Right lobe of liver (tissue), 6 donors: ENCODE measurements around the gene ELMO1. TPM values are rescaled to one million over a fixed set of nuclear protein-coding genes. Genes with fewer than 3 reads are reported as not detected.

Experiments
- ATAC-seq, 4 donors: fragments of 200-7000 bp; cut with Tn5 transposase; one replicate each; pipeline ENCODE4 v1.9.1; 2020; ENCODE audit warnings: mild to moderate bottlenecking in 4 of 4, moderate library complexity in 4 of 4
- DNase-seq, 3 donors: peaks; one replicate each; pipeline ENCODE4 v3.0.0-alpha.2; 2020
- H3K27ac ChIP-seq, 3 donors: fragments of 200-600 bp; one replicate each; pipeline ENCODE4 v1.8.0; 2022
- H3K27me3 ChIP-seq, 2 donors: fragments of 200-600 bp; one replicate each; pipeline ENCODE4 v1.8.0; 2022
- H3K36me3 ChIP-seq, 4 donors: fragments of 200-600 bp; sonication (generic) in 1 of 4; one replicate each; pipeline versions ENCODE4 v1.5.1 to v1.8.0; 2017 to 2022; ENCODE audit warnings: control low read depth in 1 of 4
- H3K4me1 ChIP-seq, 4 donors: fragments of 200-600 bp; sonication (generic) in 1 of 4; one replicate each; pipeline versions ENCODE4 v1.5.1 to v1.8.0; 2017 to 2022; ENCODE audit warnings: control low read depth in 1 of 4
- H3K4me3 ChIP-seq, 3 donors: fragments of 200-600 bp; one replicate each; pipeline ENCODE4 v1.8.0; 2022
- H3K9me3 ChIP-seq, 4 donors: fragments of 200-600 bp; sonication (generic) in 1 of 4; one replicate each; pipeline versions ENCODE4 v1.5.1 to v1.8.0; 2017 to 2022; ENCODE audit warnings: control low read depth in 1 of 4
- POLR2A ChIP-seq: fragments of 450-650 bp; IDR thresholded peaks from one replicate; pipeline ENCODE4 v1.6.1; 2017; ENCODE audit warnings: antibody characterized with exemption, mild to moderate bottlenecking
- WGBS: methylation state at CpG from one replicate; pipeline ENCODE4 v1.1.6; 2018; ENCODE audit warnings: low coverage, low lambda C conversion rate; ENCODE audit not compliant: insufficient coverage; ENCODE audit errors: missing lambda C conversion rate; 5-methylcytosine and 5-hydroxymethylcytosine counted together
- intact Hi-C, 2 donors: fragments of 100-400 bp; cut with DNase I; formaldehyde crosslinking; loops; one replicate each; pipeline versions ENCODE4 v1.11.2 to v1.14.1; 2022
- total RNA-seq, 6 experiments: library from RNA; depleted of rRNA in 2 of 6; stranded (reverse); fragments of >200 nt in 2 of 6; fragmentation: NEBNext Ultra II Directional in 3 of 6; extraction: Animal tissue kit (Norgen Biotek cat#: 25700) in 3 of 6; gene quantifications; one replicate each; pipeline versions ENCODE4 v1.1.0 to v1.2.4, GENCODE V29; 2016 to 2023
- TF ChIP-seq, protein P1 (sequence below), 4 donors: fragments of 200-600 bp in 3 of 4; fragments of 450-650 bp in 1 of 4; IDR thresholded peaks; one replicate each; pipeline versions ENCODE4 v1.5.1 to v1.8.0; 2016 to 2022; ENCODE audit warnings: antibody characterized with exemption in 4 of 4, mild to moderate bottlenecking in 2 of 4
- donor health status: DM: no; HTN: yes; CAD: no.
- donor health status: DM: no; HTN: no; CAD: no.
- donor health status: DM: no; HTN: no; CAD: no.
- donor health status: DM: no; HTN: yes; CAD: no.
- donor health status: DM: no; HTN: yes; CAD: no.

Gene ELMO1
- total RNA-seq, 6 experiments from 2014 or later = 18.4 to 55.4 (median 25.1) TPM

DNA sequence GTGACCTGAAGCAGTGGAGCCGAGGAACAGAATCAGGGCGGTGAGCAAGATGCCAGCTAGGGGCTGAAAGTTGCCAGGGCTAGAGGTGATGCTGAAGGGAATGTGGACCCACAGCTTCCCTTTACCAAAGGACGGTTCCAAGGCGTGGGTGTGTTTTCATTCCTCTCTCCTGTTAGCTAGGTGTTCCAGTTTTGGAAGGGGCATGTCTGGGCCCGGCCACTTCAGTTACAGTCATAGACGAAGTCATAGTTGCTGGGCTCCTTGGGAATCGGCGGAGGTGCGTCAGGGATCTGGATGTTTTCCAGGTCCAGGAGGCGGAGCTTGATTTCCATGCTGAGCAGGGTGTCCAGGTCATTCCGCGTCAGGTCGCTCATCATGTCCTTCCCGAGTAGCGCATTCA lies 593.3 kb downstream of the ELMO1 start:
- no peak overlapping the region for H3K4me3 ChIP-seq
- H3K36me3 ChIP-seq = peaks cover 0 to 19% (median 0%) of the 10 kb centered on the region in 4 donors
- 100% methylated on average over 5 of the region's 15 CpGs for WGBS
- no peak for TF ChIP-seq POLR2A
- TF ChIP-seq, protein P1, sequence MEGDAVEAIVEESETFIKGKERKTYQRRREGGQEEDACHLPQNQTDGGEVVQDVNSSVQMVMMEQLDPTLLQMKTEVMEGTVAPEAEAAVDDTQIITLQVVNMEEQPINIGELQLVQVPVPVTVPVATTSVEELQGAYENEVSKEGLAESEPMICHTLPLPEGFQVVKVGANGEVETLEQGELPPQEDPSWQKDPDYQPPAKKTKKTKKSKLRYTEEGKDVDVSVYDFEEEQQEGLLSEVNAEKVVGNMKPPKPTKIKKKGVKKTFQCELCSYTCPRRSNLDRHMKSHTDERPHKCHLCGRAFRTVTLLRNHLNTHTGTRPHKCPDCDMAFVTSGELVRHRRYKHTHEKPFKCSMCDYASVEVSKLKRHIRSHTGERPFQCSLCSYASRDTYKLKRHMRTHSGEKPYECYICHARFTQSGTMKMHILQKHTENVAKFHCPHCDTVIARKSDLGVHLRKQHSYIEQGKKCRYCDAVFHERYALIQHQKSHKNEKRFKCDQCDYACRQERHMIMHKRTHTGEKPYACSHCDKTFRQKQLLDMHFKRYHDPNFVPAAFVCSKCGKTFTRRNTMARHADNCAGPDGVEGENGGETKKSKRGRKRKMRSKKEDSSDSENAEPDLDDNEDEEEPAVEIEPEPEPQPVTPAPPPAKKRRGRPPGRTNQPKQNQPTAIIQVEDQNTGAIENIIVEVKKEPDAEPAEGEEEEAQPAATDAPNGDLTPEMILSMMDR (IDR thresholded peaks at IDR 0.05) = no peak
- H3K4me1 ChIP-seq = no peaks in the 10 kb centered on the region
- no peaks in the 10 kb centered on the region for H3K27me3 ChIP-seq
- intact Hi-C loops = no loop called here
- no peak overlapping the region for H3K27ac ChIP-seq
- ATAC-seq = no peak
- H3K9me3 ChIP-seq = no peaks in the 10 kb centered on the region
- DNase-seq = no peak

DNA sequence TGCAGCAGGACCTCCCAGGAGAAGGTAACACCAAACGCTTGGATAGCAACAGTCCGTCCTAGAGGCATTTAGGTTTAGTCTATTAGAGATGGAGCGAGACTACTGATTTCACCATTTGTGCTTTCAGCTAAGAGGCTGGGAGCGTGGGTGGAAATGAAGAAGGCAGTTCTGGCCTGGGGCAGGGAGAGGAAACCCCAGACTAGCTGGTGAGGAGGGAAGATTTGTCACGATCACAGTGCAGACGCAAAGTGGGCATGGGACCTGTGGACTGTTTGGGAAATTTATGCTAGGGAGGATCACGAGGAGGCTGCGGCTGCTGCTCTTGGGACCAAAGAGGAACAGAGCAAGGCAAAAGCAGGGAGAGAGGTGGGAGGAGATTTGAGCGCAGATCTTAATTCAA lies 594.0 kb downstream of the ELMO1 start:
- no peak for DNase-seq
- no peaks in the 10 kb centered on the region for H3K27me3 ChIP-seq
- no peak for ATAC-seq
- H3K4me1 ChIP-seq = no peaks in the 10 kb centered on the region
- H3K9me3 ChIP-seq = no peaks in the 10 kb centered on the region
- 98% methylated on average over 9 of the region's 9 CpGs for WGBS
- no peak overlapping the region for H3K27ac ChIP-seq
- no peak overlapping the region for H3K4me3 ChIP-seq
- TF ChIP-seq, protein P1 (IDR thresholded peaks at IDR 0.05) = no peak
- no peak for TF ChIP-seq POLR2A
- H3K36me3 ChIP-seq = peaks cover 0 to 19% (median 0%) of the 10 kb centered on the region in 4 donors
- intact Hi-C loops = no loop called here

DNA sequence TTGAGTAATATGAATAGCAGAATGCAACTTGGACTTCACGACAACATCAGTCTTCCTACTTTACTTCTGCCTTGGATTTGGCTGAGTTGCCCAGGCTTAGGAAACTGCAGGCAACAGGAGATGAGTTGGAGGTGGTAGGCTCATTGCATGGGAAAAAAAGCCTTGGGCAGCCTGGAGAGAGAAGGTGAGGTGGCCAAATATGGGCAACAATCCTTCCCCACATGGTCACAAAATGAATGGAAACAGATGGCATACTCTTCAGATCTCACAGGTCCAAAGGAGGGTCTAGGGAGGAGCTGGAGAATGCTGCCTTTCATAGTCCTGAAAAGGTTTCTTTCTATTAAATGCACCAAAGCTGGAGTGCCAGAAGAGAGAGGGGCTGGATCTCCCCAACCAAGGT lies 595.7 kb downstream of the ELMO1 start:
- Histone ChIP-seq H3K27me3 (no peaks in the 10 kb centered on the region), H3K4me3 (no peak overlapping the region), H3K9me3 (peaks cover 0 to 7% (median 0%) of the 10 kb centered on the region in 4 donors), H3K27ac (no peak overlapping the region), H3K4me1 (no peaks in the 10 kb centered on the region), H3K36me3 (peaks cover 0 to 19% (median 0%) of the 10 kb centered on the region in 4 donors)
- 58% methylated on average over 1 of the region's 1 CpG for WGBS
- no peak for DNase-seq
- intact Hi-C loops = no loop called here
- peak in 1 of 4 donors; percentile 12 for ATAC-seq
- no peak for TF ChIP-seq POLR2A
- TF ChIP-seq, protein P1 (IDR thresholded peaks at IDR 0.05) = no peak

DNA sequence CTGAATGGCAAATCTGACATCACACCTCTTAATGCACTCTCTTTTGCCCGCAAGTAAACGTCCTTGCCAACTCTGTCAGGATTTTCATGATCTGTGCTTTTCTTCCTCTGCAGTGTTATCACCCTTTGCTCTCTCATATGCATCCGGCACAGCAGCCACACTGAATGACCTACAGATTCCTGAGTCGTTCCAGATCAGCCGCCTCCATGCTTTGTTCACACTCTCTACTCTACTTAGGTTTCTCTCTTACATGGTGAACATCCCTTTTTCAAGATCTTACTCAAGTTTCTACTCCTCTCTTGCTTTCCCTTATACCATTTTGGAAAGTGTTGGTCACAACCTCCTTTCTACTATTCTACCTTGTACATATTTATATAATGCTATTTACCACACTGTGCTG lies 596.6 kb downstream of the ELMO1 start:
- no peak for DNase-seq
- TF ChIP-seq POLR2A = no peak
- TF ChIP-seq, protein P1 (IDR thresholded peaks at IDR 0.05) = no peak
- intact Hi-C loops = no loop called here

DNA sequence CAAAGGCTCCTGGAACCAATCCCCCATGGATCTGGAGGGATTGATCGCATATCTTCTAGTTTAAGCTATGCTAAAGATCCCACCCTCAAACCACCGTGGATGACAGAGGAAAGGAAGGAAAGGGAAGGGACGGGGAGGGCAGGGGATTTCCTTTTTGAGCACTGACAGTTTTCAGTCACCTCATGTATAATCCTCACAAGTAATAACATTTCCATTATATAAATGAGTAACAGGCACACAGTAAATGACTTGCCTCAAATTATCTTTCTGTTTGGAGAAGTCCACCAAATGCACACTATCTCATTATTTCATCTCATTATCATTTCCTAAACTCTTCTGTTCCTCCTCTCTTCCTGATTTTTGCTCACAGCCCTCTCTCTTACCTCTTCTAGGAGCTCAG lies 597.3 kb downstream of the ELMO1 start:
- Histone ChIP-seq H3K9me3 (peaks cover 0 to 11% (median 0%) of the 10 kb centered on the region in 4 donors), H3K4me3 (no peak overlapping the region), H3K27ac (no peak overlapping the region), H3K4me1 (no peaks in the 10 kb centered on the region), H3K36me3 (peaks cover 0 to 19% (median 0%) of the 10 kb centered on the region in 4 donors), H3K27me3 (no peaks in the 10 kb centered on the region)
- DNase-seq (no peak), ATAC-seq (no peak)
- 58% methylated on average over 3 of the region's 3 CpGs for WGBS
- no peak for TF ChIP-seq POLR2A
- TF ChIP-seq, protein P1 (IDR thresholded peaks at IDR 0.05) = no peak
- intact Hi-C loops = no loop called here

More for the DNA sequence above, 596.6 kb downstream of the ELMO1 start:
- Histone ChIP-seq H3K4me1 (no peaks in the 10 kb centered on the region), H3K36me3 (peaks cover 0 to 19% (median 0%) of the 10 kb centered on the region in 4 donors), H3K27ac (no peak overlapping the region), H3K4me3 (no peak overlapping the region), H3K9me3 (peaks cover 0 to 11% (median 0%) of the 10 kb centered on the region in 4 donors), H3K27me3 (no peaks in the 10 kb centered on the region)
- WGBS = 58% methylated on average over 5 of the region's 5 CpGs
- ATAC-seq = peak in 3 of 4 donors; percentile 27 to 49 (median 46)
